Measurements from ENCODE around the gene NCKAP5. TPM values are rescaled to one million over a fixed set of nuclear protein-coding genes. Genes with fewer than 3 reads are reported as not detected.

NCKAP5 gene
- total RNA-seq, 1 donor from 2014 or later = 2.7 TPM

DNA sequence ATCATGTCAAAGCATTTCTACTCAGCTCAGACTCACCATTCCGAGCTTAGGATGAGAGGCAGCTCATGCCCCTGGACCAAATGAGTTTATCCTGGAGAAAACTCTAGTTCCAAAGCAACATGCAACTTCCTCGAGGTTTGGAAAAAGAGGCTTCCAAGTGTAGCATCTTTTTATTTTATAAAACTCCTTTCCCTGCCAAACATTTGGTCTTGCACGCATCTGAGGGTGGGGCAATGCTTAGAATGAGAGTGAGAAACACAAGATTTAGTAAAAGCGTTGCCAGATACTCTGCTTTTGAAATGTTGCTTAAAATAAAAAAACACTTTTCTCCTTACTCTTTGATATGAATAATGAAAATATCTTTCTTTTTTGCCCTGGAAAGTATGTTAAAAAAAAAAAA lies 151.5 kb downstream of the NCKAP5 start:
- Histone ChIP-seq H3K4me1 (ENCODE audit: insufficient read depth, low read length) (no peaks in the 10 kb centered on the region), H3K79me2 (ENCODE audit: insufficient read depth, low read length) (no peaks in the 10 kb centered on the region), H3K9me3 (ENCODE audit: insufficient read depth, low read depth, low read length) (no peaks in the 10 kb centered on the region), H3K9ac (ENCODE audit: low read length) (no peak overlapping the region), H3K4me2 (ENCODE audit: low read length) (no peak overlapping the region), H3K27me3 (ENCODE audit: insufficient read depth, low read length) (no peaks in the 10 kb centered on the region), H3K4me3 (ENCODE audit: insufficient read depth, low read depth, low read length) (no peak overlapping the region), H2AFZ (ENCODE audit: low read depth, low read length) (no peak overlapping the region), H4K20me1 (ENCODE audit: insufficient read depth, low read length) (no peaks in the 10 kb centered on the region), H3K27ac (ENCODE audit: low read depth, low read length) (no peak overlapping the region), H3K36me3 (ENCODE audit: insufficient read depth, low read length) (no peaks in the 10 kb centered on the region)
- no peak overlapping the region for H3K4me3 Mint-ChIP-seq (ENCODE audit: unreplicated experiment)
- DNase-seq (ENCODE audit: low read depth) = no peak
- FAIRE-seq = no peak
- no peaks in the 10 kb centered on the region for H3K36me3 Mint-ChIP-seq (ENCODE audit: low read depth, unreplicated experiment)
- H3K27ac Mint-ChIP-seq (ENCODE audit: unreplicated experiment) = no peak overlapping the region
- no peaks in the 10 kb centered on the region for H3K27me3 Mint-ChIP-seq (ENCODE audit: low read depth, unreplicated experiment)
- peaks cover 32% of the 10 kb centered on the region for H3K4me1 Mint-ChIP-seq (ENCODE audit: low read depth, unreplicated experiment)
- no peaks in the 10 kb centered on the region for H3K9me3 Mint-ChIP-seq (ENCODE audit: unreplicated experiment)
- TF ChIP-seq EZH2 (IDR thresholded peaks at IDR 0.05; ENCODE audit: insufficient read depth, low read length) = no peak
- TF ChIP-seq, protein P1, sequence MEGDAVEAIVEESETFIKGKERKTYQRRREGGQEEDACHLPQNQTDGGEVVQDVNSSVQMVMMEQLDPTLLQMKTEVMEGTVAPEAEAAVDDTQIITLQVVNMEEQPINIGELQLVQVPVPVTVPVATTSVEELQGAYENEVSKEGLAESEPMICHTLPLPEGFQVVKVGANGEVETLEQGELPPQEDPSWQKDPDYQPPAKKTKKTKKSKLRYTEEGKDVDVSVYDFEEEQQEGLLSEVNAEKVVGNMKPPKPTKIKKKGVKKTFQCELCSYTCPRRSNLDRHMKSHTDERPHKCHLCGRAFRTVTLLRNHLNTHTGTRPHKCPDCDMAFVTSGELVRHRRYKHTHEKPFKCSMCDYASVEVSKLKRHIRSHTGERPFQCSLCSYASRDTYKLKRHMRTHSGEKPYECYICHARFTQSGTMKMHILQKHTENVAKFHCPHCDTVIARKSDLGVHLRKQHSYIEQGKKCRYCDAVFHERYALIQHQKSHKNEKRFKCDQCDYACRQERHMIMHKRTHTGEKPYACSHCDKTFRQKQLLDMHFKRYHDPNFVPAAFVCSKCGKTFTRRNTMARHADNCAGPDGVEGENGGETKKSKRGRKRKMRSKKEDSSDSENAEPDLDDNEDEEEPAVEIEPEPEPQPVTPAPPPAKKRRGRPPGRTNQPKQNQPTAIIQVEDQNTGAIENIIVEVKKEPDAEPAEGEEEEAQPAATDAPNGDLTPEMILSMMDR (IDR thresholded peaks at IDR 0.05; ENCODE audit: insufficient read depth, low read depth, low read length) = no peak

DNA sequence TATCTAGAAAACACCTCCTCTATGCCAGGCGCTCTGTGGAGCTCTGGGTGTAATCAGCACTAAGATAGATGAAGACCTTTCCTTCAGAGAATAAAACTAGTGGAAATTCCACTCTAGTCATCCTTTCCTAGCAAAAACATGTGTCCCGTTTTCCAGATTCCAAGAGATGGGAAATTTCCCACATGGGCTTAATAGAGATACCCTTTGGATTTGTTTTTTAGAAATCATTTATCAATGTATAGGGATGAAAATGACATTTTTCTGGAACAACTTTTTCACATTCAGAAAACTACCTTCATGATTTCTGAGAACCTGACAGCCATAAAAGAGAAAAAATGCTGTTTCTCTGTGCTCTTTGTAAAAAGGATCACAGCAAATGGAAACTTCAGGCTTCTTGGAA lies 152.1 kb downstream of the NCKAP5 start:
- Histone ChIP-seq H3K9me3 (ENCODE audit: insufficient read depth, low read depth, low read length) (no peaks in the 10 kb centered on the region), H3K27me3 (ENCODE audit: insufficient read depth, low read length) (no peaks in the 10 kb centered on the region), H3K4me1 (ENCODE audit: insufficient read depth, low read length) (no peaks in the 10 kb centered on the region), H3K27ac (ENCODE audit: low read depth, low read length) (no peak overlapping the region), H3K9ac (ENCODE audit: low read length) (no peak overlapping the region), H3K36me3 (ENCODE audit: insufficient read depth, low read length) (no peaks in the 10 kb centered on the region), H4K20me1 (ENCODE audit: insufficient read depth, low read length) (no peaks in the 10 kb centered on the region), H3K4me2 (ENCODE audit: low read length) (no peak overlapping the region), H3K79me2 (ENCODE audit: insufficient read depth, low read length) (no peaks in the 10 kb centered on the region), H3K4me3 (ENCODE audit: insufficient read depth, low read depth, low read length) (no peak overlapping the region), H2AFZ (ENCODE audit: low read depth, low read length) (no peak overlapping the region)
- DNase-seq (ENCODE audit: low read depth) = no peak
- Mint-ChIP-seq H3K4me3 (ENCODE audit: unreplicated experiment) (no peak overlapping the region), H3K4me1 (ENCODE audit: low read depth, unreplicated experiment) (peaks cover 26% of the 10 kb centered on the region), H3K36me3 (ENCODE audit: low read depth, unreplicated experiment) (no peaks in the 10 kb centered on the region), H3K27me3 (ENCODE audit: low read depth, unreplicated experiment) (peaks cover 2% of the 10 kb centered on the region), H3K9me3 (ENCODE audit: unreplicated experiment) (no peaks in the 10 kb centered on the region), H3K27ac (ENCODE audit: unreplicated experiment) (no peak overlapping the region)
- TF ChIP-seq EZH2 (IDR thresholded peaks at IDR 0.05; ENCODE audit: insufficient read depth, low read length) = no peak
- TF ChIP-seq, protein P1 (IDR thresholded peaks at IDR 0.05; ENCODE audit: insufficient read depth, low read depth, low read length) = no peak
- FAIRE-seq = no peak

DNA sequence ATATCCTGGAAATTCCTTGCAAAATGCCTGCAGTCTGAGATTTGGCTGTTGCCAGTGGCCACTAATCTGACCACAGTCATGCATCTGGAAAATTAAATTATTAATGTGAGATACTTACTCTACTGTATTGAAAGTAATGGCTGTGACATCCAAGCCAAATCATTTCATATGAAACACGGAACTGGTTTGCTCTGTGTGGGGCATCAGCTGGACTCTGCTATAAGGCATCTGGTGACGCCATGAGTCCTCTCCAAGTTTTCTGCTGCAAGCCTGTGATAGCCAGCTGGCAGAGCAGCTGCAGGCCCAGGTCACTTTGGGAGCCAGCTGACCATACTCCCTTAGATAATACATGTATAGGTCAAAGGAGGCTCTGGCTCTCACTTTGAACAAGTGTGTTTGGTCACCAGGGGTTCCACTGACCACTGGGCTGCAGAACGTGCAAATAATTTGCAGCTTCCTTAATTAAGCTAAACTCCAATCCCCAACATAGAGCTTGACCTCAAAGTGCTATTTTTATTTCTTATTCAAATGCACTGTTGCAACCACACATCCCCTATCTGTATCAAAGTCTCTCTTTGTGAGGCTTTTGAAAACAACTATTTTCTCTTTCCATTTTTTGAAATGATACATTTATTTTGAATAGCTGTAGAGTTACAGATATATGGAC lies 152.9 kb downstream of the NCKAP5 start:
- TF ChIP-seq, protein P1 (IDR thresholded peaks at IDR 0.05; ENCODE audit: insufficient read depth, low read depth, low read length) = no peak
- Histone ChIP-seq H3K27ac (ENCODE audit: low read depth, low read length) (no peak overlapping the region), H3K9me3 (ENCODE audit: insufficient read depth, low read depth, low read length) (no peaks in the 10 kb centered on the region), H3K79me2 (ENCODE audit: insufficient read depth, low read length) (no peaks in the 10 kb centered on the region), H3K36me3 (ENCODE audit: insufficient read depth, low read length) (no peaks in the 10 kb centered on the region), H3K4me2 (ENCODE audit: low read length) (no peak overlapping the region), H3K9ac (ENCODE audit: low read length) (no peak overlapping the region), H2AFZ (ENCODE audit: low read depth, low read length) (no peak overlapping the region), H4K20me1 (ENCODE audit: insufficient read depth, low read length) (no peaks in the 10 kb centered on the region), H3K27me3 (ENCODE audit: insufficient read depth, low read length) (no peaks in the 10 kb centered on the region), H3K4me3 (ENCODE audit: insufficient read depth, low read depth, low read length) (no peak overlapping the region), H3K4me1 (ENCODE audit: insufficient read depth, low read length) (no peaks in the 10 kb centered on the region)
- Mint-ChIP-seq H3K27me3 (ENCODE audit: low read depth, unreplicated experiment) (peaks cover 10% of the 10 kb centered on the region), H3K4me1 (ENCODE audit: low read depth, unreplicated experiment) (peaks cover 26% of the 10 kb centered on the region), H3K9me3 (ENCODE audit: unreplicated experiment) (no peaks in the 10 kb centered on the region), H3K36me3 (ENCODE audit: low read depth, unreplicated experiment) (no peaks in the 10 kb centered on the region), H3K4me3 (ENCODE audit: unreplicated experiment) (no peak overlapping the region), H3K27ac (ENCODE audit: unreplicated experiment) (no peak overlapping the region)
- DNase-seq (ENCODE audit: low read depth) = peak; percentile 65
- FAIRE-seq = no peak
